GM03348 (cell line): ENCODE data around the gene PDE9A.
"Not testable (repeated sequence)": the region's sequence is repeated elsewhere in the genome, so short reads cannot be mapped to it uniquely, and the experiment has no call there.

Source experiments
- DNase-seq: peaks from one replicate; pipeline ENCODE4 v3.0.0; 2012; ENCODE audit warnings: low spot score

Gene PDE9A

DNA sequence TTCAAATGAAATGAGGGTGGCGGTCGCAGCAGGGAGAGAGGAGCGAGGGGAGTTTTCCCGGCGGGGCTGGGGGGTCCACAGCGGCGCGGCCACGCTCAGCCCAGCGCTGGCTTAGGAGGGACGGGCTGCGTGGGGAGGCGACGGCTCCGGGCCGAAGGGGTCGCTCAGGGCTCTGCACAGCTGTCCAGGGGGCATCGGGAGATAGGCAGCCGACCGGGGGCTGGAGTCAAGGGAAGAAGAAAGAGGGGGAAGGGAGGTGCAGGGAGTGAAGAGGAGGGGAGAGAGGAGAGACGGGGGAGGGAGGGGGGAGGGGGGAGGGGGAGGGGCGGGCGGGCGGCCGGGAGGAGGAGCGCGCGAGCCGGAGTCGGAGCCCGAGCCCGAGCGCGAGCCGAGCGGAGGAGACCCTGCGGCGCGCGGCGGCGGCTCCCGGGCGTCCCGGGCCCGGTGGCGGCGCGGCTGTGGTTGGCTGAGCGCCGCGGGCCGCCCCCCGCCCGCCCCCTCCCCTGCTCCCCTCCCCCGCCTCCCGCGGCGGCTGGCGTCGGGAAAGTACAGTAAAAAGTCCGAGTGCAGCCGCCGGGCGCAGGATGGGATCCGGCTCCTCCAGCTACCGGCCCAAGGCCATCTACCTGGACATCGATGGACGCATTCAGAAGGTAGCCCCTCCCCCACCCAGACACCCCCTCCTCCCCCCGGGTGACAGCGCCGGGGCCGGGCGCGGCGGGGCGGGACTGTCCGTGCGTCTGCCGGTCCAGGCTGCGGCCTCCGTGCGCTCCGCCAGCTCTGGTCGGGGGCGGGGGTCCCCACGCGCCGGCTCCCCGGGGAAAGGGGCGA is at the start of gene PDE9A:
TSS of gene PDE9A (plus strand) at position 391 of the 831 bp plus-strand sequence. CDS start at position 585, 194 bp downstream.
- DNase-seq = no peak

DNA sequence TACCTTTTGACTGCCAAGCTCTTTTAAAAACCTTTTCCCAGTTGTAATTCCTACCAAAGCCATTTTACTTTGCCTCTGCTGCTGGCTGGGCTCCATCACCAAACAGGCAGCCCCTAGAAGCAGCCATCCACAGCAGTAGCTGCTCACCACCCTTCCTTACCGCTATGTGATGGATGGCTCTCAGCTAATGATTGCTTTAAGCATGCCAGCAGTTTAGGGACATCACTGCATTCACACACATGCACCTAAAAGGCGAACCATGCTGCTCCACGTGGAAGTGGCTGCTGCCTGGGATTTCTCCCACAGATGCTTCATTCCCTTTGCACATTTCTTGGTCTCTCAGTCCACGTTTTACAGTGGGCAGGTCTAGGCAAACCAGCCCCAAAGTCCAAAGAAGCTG is 46.3 kb upstream of the PDE9A start:
- no peak for DNase-seq

DNA sequence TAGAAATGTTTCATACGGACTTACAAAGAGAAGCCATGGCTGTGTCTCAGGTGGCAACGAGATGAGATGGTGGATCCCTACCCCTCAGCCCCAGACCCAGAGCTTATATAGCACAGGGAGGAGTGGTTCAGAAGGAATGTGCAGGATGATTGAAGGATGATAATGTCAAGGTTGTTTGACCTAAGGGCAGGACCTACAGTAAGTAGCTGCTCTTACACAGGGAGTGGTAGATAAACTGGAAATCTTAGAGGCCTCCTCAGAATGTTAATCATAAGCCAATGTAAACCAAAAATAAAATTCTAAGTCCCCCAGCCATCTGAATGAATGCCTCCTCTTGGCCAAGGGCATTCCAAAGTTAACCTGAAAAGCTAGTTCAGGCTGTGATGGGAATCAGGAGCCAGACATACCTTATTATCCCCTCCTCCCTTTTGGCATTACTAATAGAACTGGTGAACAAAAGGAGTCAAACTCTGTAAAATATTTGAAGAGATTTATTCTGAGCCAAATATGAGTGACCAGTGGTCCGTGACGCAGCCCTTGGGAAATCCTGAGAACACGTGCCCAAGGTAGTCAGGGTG is 45.8 kb upstream of the PDE9A start:
- no peak for DNase-seq

DNA sequence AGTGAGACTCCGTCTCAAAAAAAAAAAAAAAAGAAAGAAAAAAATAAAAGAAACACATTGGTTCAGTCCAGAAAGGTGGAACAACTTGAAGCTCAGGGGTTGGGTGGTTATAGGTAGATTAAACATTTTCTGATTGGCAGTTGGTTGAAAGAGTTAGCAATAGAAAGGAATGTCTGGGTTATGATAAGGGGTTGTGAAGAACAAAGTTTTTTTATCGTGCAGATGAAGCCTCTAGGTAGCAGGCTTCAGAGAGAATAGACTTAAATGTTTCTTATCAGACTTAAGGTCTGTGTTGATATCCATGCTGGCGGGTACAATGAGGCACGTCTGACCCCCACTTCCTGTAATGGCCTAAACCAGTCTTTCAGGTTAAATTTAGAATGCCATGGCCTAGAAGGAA is 45.0 kb upstream of the PDE9A start:
- DNase-seq = no peak

DNA sequence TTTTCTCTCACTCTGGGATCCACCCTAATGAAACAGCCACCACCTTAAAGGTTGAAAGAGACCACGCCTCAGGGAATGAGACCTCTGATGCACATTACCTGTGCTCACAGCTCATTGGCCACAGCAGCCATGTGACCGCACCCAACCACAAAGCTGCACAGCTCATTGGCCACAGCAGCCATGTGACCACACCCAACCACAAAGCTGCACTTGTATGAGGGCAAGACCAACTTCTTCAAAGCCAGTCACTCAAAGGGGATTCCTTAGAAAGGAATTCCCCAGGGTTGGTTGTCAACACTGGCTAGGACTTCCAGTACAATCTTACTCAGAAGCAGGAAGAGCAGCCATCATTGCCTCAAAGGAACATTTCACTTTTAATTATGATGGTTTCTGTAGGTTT is 43.6 kb upstream of the PDE9A start:
- DNase-seq = no peak

DNA sequence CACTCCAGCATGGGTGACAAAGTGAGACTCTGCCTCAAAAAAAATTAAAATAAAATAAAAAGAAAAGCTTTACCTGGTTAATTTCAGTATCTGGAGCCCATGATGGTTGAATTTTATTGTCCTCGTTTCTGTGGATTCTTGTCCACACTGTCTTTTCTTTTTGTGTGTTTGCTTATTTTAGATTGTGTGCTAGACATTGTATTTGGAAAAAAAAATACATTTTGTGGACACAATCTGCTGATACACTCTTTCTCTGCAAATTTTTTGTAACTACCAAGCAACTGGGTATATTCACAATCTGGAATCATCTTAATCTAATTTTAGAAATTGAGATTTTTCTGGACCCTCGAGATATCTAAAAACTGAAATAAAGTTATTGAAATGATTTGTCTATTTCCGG is 41.6 kb upstream of the PDE9A start:
- no peak for DNase-seq

DNA sequence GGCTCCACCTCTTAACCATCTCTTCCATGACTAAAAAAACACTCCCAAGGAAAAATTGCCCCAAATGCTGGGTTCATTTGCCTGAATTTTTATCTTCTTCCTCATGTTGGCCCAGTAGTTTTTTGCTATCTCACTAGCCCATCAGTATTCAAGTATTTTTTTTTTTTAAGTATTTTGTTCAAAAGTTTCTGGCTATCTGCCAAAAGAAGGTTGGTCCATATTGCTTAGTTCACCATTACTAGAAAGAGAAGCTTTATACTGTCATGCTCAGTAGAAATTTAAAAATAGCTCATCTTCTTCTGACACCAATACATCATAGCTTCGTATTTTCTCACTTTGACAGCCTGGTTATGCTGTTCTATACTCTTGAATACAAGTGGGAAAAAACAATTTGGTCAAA is 41.0 kb upstream of the PDE9A start:
- DNase-seq = no peak

DNA sequence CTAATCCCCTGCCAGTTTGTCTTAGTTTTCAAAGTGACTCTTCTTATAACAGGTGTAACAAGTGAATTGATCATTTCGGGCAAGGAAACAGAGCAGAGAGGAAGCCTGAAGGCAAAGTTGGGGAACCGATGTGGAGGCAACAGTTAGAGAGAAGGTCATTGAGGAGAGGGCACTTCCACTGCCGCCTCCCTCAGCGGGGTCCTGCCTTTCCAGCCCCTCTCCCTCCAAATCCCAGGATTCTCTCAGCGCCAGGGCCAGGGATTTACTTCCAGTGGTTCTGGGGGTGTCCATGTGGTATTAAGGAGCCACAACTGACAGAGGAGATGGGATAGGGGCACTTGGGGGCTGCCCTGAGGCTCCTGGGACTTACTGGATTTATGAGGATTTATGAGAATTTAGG is 39.7 kb upstream of the PDE9A start:
- no peak for DNase-seq

DNA sequence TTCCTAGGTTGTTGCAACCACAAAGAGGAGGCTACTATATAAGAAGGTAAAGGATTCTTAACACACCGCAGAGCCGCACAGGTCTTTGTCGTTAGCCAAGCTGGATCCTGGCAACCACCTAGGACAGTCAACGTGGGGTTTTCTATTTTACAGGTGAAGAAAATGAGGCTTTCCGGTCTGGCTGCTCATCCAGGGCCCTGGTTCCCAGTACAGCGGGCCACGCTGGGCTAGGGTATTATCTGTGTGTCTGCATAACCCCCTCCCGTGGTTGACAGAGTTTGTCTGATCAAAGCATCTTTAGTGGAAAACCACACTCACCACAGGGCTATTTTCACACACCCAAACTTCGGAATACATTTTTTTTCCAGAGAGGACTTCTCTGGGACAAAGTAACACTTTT is 39.0 kb upstream of the PDE9A start:
- DNase-seq = no peak

DNA sequence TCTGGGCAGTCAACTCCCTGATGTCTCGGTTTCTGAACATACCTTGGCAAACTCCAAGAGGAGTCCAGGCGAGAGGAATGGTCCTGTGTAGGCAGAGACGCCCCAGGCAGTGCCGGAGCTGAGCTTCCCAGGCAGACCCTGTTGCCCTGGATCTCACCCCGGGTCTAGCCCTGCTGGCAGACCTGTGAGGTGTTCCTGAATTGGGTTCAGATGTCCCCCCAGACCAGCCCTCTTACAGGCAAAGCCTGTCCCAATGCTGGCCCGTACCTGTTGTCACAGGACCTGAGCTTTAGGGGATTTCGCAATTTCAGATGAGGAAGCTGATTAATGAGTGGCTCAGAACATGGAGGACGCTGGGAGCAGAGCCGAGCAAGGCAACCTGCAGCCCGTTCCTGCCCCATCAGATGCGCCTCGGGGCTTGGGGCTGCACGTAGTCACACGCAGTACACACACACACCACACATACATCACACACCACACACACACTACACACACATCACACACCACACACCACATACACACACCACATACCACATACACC is 38.5 kb upstream of the PDE9A start:
- DNase-seq = no peak

DNA sequence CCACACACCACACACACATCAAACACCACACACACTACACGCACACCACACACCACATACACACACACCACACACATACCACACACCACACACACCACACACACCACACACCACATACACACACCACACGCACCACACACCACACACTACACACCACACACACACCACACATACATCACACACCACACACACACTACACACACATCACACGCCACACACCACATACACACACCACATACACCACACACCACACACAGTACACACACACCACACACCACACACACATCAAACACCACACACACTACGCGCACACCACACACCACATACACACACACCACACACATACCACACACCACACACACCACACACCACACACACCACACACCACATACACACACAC is 38.0 kb upstream of the PDE9A start:
- DNase-seq = not testable (repeated sequence)

DNA sequence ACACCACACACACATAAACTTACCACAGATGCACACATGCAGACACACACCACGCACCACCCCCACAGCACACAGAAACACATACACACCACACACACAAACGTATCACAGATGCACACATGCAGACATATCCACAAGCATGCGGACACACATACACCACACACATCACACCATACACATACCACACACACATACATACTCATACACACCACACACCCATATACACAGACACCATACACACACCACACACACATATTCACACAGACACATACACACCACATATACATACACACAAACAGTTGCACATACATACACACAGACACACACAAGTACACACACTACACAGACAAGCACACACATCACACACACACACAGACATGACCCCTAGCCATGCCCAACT is 37.5 kb upstream of the PDE9A start:
- DNase-seq = no peak

DNA sequence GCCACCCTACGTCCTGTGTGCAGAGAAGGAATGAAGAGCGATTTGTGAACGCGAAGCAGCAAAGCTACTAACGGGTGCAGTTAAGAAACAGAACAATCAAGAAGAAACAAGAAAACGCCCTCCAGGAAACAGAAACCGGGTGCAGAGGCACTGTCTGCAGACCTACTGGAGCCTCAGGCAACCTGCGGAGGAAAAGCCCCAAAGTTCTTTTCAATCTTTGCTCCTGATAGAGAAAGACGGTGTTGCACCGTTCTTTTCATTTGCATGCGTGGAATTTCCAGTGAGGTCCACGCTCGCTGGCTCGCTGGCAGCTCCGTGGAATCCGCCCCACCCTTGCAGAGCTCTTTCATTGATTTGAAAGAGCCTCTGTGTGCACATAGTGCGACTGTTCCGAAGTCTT is 37.0 kb upstream of the PDE9A start:
- no peak for DNase-seq

DNA sequence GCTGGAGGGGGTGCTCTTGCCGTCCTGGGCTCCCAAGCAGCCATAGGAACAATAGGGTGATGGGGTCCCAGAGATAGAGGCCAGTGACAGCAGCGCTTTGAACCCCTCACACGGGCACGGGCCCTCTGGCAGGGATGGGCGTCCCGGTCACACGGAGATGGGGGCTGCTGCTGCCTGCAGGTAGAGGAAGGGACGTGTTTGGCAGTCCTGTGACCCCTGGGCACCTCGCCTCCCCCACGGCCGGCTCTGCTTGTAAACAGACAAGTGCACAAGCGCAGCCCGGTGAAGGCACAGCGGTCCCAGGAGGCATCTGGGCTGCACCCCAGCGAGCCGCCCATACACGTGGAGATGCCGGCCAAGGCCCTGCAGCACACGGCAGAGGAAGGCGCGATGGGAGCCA is 36.5 kb upstream of the PDE9A start:
- no peak for DNase-seq

DNA sequence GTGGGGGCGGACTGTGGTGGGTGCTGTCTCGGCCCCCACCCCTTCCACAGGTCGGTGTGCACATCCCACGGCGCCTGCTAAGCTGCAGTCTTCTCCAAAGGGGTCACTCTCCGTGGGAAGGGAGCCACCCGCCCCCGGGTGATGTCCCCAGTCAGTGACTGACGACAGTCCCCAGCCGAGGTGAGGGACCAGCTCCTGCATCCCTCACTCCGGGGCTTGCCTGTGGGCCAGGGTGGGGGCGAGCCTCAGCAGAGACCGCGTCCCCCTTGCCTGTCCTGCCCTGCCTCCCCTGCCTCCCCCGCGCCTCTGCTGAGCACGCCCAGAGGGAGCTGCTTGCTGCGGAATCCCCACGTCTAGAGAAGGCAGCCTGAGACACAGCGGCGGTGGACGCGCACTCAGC is 35.9 kb upstream of the PDE9A start:
- DNase-seq = no peak

DNA sequence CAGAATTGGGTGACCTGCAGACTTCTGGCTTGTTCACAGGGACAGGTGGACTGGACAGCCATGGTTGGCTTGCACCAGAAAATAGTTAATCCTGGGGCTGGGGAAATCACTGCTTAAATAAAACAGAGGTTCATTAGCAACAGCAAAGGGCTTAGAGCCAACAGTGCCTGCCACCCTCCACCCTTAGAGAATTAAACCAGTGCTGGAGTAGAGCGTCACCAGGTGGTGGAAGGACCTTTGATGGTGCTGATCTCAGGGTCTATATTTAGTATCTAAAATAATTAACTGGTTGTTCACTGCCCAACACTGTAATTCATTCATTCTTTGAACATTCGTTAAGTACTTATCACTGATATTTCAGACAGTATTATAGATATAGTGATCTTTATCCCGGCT is 34.7 kb upstream of the PDE9A start:
- no peak for DNase-seq

DNA sequence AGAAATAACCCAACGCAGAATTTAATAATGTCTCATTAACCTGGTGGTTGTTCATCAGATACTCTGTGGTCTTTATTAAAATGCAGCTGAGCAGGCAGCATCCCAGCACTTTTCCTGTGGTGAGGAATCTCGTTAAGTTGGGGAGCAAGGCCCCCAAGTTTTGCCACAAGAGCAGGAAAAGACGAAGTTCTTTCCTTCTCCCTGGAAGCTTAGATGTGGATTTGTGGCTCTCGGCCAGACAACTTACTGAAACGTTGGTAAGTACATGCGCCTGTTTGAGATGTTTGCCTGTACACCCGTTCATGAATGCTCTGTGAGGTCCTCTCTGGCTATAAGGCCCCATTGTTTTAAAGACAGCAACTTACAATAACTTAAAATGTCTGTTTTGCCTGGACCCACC is 34.3 kb upstream of the PDE9A start:
- DNase-seq = no peak

DNA sequence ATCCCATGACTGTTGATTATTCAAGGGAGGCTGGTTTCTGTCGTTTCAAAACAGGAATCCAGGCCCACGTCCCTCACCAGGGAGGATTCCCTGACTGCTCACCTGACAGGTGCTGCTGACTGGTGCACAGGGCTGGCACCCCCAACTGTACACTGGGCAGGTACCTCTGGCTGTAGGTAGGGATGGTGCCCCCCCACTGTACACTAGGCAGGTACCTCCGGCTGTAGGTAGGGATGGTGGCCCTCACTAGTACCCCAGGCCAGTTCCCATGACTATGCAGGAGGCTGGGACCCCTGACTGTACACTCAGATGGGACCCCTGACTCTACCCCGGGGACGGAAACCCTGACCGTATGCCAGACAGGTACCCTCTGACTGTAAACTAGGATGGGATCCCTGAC is 33.6 kb upstream of the PDE9A start:
- DNase-seq = no peak

DNA sequence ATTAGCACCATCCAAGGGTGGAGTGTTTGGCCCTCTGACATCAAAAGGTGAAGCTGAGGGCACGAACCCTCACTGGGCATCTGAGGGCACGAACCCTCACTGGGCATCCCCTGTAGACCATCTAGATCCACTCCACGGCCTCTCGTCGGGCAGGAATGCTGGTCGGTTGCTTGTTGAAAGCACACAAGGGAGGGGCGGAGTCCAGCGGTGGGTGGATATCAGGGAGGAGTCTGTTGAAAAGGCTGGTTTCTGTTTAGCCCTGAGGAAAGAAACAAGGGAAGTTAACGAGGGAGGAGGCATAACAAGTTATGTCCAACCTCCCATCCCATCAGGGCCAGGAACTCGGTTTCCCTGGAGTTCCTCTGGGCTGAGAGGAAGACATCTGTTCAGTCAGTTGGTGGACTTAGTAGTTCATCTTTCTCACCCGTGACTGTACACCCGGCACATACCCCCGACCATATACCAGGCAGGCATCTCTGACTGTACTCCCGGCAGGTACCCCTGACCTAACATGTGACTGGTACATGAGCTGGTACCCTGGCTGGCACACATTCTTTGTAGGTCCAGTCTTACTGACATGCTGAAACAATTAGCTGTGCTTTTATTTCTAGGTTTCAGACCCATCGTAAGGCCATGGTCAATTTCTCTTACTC is 32.1 kb upstream of the PDE9A start:
- no peak for DNase-seq

DNA sequence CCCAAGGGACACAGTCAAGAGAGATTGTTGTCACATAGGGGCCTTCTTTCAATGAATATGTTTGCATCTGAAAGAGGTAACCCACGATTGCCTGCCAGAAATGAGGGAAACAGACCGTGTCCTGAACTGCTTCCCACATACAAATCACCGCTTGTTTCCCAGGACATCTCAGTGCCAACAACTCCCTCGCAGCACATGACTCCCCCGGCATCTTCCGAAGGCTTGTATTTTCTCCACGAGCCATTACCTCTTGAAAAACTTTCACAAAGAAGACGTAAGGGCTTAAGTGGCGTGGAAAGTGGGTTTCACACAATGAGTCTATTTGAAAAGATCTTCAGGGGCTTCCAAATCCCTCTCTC is 31.6 kb upstream of the PDE9A start:
- DNase-seq = no peak

DNA sequence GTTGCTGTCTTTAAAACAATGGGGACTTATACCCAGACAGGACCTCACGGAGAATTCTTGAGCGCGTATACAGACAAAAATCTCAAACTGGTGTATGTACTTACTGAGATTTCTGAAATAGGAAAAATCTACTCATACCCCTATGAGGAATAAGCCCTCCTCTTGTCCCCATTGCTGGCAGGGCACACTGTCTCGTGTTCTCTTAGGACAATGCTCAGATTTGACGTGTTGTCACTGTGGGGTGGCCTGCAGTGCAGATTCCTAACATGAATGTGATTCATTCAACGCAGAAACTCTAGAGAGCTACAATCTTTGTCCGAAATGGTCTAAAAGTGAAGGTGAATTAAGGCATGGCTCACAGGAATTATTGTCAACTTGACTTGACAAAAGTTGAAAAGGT is 31.1 kb upstream of the PDE9A start:
- no peak for DNase-seq

DNA sequence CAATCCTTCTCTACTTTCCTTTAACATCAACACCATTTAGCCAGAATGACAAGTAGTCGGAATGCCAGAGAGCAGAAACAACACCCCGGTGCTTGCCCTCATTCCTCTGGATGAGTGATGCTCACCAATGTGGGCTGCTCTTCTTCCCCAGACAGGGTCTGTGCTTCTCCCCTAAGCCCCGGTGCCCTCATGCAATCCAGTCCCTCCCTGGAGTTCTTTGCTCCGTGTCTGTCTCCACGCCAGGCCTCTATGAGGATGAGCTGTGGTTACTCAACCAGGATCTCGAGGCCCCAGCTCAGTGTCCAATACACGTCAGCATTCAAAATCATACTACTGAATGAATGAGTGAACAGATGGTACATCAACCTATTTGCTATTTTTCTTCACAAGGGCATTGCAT is 29.7 kb upstream of the PDE9A start:
- DNase-seq = no peak

DNA sequence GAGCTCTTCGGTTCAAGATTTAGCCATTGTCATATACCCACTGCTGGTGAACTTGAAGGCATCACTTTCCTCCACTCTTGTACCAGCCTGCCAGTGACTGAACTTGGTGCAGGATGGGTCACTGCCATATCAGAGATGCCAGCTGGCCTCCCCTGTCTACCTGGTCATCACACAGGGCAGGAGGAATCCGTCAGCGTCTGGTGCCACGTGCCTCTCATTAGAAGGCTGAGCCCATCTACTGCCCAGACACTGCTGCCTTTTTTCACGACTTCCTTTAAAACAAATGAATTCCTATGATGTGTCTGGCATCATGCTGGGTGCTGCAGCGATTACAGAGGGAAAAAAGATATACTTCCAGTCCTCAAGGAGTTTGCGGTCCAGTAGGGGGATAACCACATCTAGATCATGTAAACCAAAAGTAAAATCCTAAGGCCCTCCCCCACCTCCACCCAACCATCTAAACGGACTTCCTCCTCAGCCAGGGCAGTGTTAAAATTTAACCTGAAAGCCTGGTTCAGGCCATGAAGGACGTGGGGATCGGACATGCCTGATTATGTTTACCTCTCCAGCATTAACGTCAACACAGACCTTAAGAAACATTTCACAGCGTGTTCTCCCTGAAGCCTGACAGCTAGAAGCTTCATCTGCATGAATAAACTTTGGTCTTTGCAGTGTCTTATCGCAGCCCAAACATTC is 29.2 kb upstream of the PDE9A start:
- DNase-seq = no peak
